HEK293 (cell line): ENCODE data around the gene GUCA1C.

Experiments
- BCL11A ChIP-seq: fragments of 450-650 bp; formaldehyde crosslinking; IDR thresholded peaks from 2 replicates; pipeline ENCODE4 v1.5.1; 2016; ENCODE audit warnings: low read depth, missing biosample characterization, missing genetic modification characterization
- EGR2 ChIP-seq: fragments of 450-650 bp; formaldehyde crosslinking; IDR thresholded peaks from 2 replicates; pipeline ENCODE4 v1.5.1; 2016; ENCODE audit warnings: low read depth, missing biosample characterization, missing genetic modification characterization
- GLIS2 ChIP-seq: fragments of 450-650 bp; formaldehyde crosslinking; IDR thresholded peaks from 2 replicates; pipeline ENCODE4 v1.5.1; 2016; ENCODE audit warnings: missing biosample characterization, missing genetic modification characterization
- SALL2 ChIP-seq: fragments of 450-650 bp; formaldehyde crosslinking; IDR thresholded peaks from 2 replicates; pipeline ENCODE4 v1.5.0; 2017; ENCODE audit warnings: missing biosample characterization, mild to moderate bottlenecking, missing genetic modification characterization, borderline replicate concordance
- TRIM28 ChIP-seq: IDR thresholded peaks from 2 replicates; pipeline ENCODE4 v1.6.1; 2011; ENCODE audit warnings: low read length, control low read depth, borderline replicate concordance
- ZNF274 ChIP-seq, 2 experiments: fragments of 200-500 bp in 1 of 2; fragments of 450-650 bp in 1 of 2; sonication (Bioruptor generic) in 1 of 2; formaldehyde crosslinking in 1 of 2; IDR thresholded peaks; 2 replicates each; pipeline versions ENCODE4 v1.5.1 to v1.6.1; 2014 to 2016; ENCODE audit warnings: borderline replicate concordance in 1 of 2, inconsistent platforms in 1 of 2, low read length in 1 of 2, missing biosample characterization in 1 of 2, missing genetic modification characterization in 1 of 2
- ZNF426 ChIP-seq: fragments of 450-650 bp; formaldehyde crosslinking; IDR thresholded peaks from 2 replicates; pipeline ENCODE4 v1.5.1; 2017; ENCODE audit warnings: missing biosample characterization, missing genetic modification characterization, mild to moderate bottlenecking, inconsistent platforms, moderate library complexity
- ZNF510 ChIP-seq: fragments of 450-650 bp; formaldehyde crosslinking; IDR thresholded peaks from 2 replicates; pipeline ENCODE4 v1.5.1; 2018; ENCODE audit warnings: mild to moderate bottlenecking, missing genetic modification characterization, missing biosample characterization; ENCODE audit not compliant: insufficient replicate concordance
- ZNF792 ChIP-seq: fragments of 450-650 bp; formaldehyde crosslinking; IDR thresholded peaks from 2 replicates; pipeline ENCODE4 v1.5.1; 2016; ENCODE audit warnings: missing biosample characterization, missing genetic modification characterization
- TF ChIP-seq, protein P1 (sequence below): fragments of 450-650 bp; formaldehyde crosslinking; IDR thresholded peaks from 2 replicates; pipeline ENCODE4 v1.5.1; 2016; ENCODE audit warnings: missing biosample characterization, missing genetic modification characterization
- TF ChIP-seq, protein P2 (sequence below): fragments of 450-650 bp; formaldehyde crosslinking; IDR thresholded peaks from 2 replicates; pipeline ENCODE4 v1.5.0; 2017; ENCODE audit warnings: missing biosample characterization, missing genetic modification characterization, borderline replicate concordance

DNA sequence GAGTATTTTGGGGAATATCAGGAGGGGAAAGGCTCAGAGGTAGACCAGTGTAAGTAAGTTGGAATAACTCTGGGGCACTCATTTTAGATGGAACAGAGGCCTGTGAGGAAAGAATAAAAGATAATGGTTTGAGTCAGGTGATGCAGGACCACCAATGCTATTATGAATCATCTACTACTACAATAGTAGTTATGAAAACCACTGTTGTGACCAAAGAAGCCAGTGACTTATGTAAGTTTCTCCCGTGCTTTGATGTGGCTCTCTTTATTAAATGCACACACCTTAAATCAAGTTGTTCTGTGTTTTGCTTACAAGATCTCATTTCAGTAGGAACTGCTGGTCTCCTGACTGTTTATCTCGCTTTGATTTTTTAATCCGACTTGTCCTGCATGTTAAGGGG lies 13.1 kb upstream of the GUCA1C start:
- TF ChIP-seq, protein P1, sequence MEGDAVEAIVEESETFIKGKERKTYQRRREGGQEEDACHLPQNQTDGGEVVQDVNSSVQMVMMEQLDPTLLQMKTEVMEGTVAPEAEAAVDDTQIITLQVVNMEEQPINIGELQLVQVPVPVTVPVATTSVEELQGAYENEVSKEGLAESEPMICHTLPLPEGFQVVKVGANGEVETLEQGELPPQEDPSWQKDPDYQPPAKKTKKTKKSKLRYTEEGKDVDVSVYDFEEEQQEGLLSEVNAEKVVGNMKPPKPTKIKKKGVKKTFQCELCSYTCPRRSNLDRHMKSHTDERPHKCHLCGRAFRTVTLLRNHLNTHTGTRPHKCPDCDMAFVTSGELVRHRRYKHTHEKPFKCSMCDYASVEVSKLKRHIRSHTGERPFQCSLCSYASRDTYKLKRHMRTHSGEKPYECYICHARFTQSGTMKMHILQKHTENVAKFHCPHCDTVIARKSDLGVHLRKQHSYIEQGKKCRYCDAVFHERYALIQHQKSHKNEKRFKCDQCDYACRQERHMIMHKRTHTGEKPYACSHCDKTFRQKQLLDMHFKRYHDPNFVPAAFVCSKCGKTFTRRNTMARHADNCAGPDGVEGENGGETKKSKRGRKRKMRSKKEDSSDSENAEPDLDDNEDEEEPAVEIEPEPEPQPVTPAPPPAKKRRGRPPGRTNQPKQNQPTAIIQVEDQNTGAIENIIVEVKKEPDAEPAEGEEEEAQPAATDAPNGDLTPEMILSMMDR (tag by site-specific recombination) = no peak
- TF ChIP-seq EGR2 (no peak), SALL2 (no peak), BCL11A (tag by site-specific recombination) (no peak), ZNF274 (IDR thresholded peaks at IDR 0.05; ENCODE audit: low read length) (no peak), ZNF274 (tag by site-specific recombination; IDR thresholded peaks at IDR 0.05; ENCODE audit: borderline replicate concordance) (no peak), TRIM28 (no peak), ZNF426 (tag by site-specific recombination) (no peak), GLIS2 (tag by site-specific recombination) (no peak), ZNF510 (tag by site-specific recombination) (no peak), ZNF792 (no peak)
- TF ChIP-seq, protein P2, sequence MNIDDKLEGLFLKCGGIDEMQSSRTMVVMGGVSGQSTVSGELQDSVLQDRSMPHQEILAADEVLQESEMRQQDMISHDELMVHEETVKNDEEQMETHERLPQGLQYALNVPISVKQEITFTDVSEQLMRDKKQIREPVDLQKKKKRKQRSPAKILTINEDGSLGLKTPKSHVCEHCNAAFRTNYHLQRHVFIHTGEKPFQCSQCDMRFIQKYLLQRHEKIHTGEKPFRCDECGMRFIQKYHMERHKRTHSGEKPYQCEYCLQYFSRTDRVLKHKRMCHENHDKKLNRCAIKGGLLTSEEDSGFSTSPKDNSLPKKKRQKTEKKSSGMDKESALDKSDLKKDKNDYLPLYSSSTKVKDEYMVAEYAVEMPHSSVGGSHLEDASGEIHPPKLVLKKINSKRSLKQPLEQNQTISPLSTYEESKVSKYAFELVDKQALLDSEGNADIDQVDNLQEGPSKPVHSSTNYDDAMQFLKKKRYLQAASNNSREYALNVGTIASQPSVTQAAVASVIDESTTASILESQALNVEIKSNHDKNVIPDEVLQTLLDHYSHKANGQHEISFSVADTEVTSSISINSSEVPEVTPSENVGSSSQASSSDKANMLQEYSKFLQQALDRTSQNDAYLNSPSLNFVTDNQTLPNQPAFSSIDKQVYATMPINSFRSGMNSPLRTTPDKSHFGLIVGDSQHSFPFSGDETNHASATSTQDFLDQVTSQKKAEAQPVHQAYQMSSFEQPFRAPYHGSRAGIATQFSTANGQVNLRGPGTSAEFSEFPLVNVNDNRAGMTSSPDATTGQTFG = no peak
